GM19438 (cell line): ENCODE data around the gene MYBBP1A.
"Not testable (repeated sequence)": the region's sequence is repeated elsewhere in the genome, so short reads cannot be mapped to it uniquely, and the experiment has no call there.

ENCODE experiments used
- ATAC-seq: cut with Tn5 transposase; IDR thresholded peaks from one replicate; pipeline ENCODE4 v1.9.1; 2021; ENCODE audit warnings: low read depth; ENCODE audit not compliant: unreplicated experiment

MYBBP1A gene

DNA sequence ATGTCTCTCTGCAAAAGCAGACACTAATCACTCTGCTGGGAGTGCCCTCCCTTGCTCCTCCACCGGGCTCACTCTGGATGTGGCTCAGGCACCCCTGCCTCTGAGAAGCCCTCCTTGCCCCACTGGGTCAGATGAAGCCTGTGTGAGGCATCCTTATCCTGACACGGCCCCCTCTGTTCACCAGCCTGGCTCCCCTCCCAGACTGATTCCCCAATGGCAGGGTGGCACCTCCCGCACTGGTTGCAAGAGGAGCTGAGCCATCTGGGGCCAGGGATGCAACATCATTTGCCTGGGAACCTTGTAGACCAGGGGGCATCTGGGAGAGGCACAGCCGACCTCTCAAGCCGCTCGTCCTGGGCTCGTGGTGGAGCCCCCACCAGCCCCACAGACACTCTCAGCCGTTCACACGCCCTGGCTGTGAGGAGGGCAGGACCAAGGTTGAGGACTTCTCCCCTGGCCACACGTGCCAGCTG lies 35.8 kb upstream of the MYBBP1A start:
- no peak for ATAC-seq

DNA sequence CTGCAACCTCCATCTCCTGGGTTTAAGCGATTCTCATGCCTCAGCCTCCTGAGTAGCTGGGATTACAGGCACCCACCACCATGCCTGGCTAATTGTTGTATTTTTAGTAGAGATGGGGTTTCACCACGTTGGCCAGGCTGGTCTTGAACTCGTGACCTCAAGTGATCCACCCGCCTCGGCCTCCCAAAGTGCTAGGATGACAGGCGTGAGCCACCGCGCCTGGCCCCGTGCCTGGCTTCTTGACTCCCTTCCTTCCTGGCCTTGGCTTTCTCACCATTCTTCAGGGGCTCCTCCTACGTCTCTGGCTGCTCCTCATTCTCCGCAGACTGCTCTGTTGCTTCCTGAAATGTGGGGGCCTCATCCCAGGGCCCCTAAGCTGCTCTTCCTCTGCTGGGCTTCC lies 34.9 kb upstream of the MYBBP1A start:
- not testable (repeated sequence) for ATAC-seq

DNA sequence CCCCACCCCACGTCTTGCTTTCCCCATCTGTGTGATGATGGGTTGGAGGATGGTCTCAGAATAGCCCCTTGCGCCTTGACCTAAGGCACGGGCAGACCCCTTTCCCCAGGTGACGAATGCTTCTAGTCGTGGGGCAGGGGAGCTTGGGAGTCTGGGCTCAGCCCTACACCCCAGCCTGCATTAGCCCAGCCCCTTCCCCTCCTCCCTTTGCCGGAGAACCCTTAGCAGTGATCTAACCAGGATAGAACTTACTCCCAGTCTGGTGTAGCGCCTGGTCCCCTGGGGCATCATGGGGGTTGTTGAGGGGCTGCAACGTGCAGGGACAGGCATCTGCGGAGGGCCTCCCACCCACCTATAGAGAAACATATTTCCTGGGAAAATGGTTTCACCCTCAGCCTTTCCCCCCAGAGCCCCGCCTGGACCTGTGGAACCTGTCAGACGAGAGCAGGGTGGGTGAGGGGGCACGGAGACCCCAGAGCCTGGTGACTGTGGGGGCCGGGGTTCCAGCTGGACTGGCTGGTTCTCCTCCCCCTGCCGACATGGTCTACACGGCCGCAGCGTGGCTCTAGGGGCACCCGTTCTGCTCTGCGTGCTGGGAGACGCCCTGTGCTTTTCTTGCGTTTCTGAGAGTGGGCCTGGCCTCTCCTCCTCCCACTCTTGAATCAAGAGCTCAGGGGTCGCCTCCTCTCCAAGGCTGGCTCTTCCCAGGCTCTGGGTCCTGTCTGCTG lies 33.9 kb upstream of the MYBBP1A start:
- no peak for ATAC-seq

DNA sequence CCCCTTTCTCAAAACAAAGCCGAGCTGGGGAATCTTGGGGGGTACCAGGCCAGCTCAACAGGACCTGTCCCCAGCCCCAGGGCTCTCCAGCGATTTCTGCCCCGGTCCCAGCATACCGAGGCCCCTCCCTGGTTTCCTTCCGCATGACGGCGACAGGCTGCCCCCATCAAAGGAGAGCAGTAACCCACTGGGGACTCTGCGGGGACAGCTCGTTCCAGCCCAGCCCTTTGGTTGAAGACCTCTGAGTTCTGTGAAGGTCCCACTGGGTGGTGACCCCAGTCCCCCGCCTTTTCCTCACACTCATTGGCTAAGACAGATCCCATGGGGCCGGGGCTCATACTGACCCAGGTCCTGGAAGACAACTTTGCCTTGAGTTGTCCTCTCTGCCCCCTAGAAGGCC lies 33.2 kb upstream of the MYBBP1A start:
- ATAC-seq, result no peak

DNA sequence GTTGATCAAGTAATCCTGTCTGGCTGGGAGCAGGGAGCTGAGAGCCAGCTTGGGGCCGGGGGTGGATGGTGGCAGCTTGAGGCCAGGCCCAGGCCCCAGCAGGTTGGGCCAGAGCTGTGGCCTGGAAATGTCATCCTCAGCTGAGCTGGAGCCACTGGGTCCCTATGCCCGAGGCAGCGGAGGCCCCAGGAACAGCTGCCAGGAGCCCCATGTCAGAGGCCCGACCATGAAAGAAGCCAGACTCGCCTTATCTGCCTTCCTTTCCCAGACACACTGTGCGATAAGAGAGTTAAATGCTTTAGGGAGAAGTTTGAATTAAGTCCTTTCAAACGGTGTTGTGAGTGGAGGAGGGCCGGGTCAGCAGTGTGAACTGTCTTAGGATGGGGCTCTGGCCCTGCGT lies 32.6 kb upstream of the MYBBP1A start:
- ATAC-seq, result no peak

DNA sequence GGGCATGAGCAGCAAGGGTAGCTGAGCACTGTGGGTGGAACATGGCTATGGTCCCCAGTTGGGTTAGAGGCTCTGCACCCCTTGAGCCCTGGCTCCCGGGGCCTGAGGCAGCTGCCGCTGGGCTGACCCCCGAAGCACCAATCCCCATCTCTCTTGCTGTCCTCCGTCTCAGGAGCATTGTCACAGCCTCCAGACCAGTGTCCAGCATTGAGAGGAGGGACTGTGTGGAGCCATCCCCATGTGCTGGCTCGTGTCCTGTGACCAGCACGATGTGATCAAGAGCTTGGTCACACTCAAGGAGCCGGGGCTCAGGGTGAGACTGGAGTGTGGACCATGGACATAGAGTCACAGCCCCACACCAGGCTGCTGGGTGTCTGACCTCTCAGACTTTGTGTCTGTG lies 32.0 kb upstream of the MYBBP1A start:
- ATAC-seq, result no peak

DNA sequence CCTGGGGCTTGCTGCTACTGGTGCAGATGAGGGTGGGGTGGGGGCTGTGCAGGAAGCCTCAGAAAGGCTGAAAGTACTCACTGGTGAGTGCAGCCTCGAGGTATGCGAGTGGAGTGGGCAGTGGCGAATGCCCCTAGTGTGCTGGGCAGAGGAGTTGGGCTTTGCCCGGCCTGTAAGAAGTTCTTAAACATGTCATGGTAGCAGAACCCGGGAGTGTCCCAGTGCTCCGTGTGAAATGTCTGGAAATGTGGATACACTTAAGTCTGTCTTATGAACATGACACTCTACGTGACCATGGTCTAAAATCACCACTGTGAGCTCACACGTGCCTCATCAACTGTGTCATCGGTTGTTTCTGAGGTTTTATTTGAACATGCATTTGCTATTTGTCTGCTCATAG lies 30.9 kb upstream of the MYBBP1A start:
- ATAC-seq, result no peak

DNA sequence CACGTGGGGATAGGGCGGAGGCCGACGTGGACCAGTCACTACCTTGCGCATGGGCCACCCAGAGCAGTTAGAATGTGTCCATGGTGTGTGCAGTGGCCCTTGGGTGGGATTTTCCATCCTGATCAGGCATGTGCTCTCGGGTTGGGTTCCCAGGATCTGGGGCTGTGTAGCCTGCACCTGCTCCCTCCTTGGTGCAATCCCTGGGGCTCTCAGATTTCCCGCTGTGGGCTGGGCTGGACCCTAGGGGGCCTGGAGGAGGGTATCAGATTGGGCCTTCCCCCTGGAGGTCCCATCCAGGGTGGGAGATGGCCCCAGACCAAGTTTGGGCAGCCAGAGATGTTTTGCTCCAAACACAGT lies 30.4 kb upstream of the MYBBP1A start:
- no peak for ATAC-seq

DNA sequence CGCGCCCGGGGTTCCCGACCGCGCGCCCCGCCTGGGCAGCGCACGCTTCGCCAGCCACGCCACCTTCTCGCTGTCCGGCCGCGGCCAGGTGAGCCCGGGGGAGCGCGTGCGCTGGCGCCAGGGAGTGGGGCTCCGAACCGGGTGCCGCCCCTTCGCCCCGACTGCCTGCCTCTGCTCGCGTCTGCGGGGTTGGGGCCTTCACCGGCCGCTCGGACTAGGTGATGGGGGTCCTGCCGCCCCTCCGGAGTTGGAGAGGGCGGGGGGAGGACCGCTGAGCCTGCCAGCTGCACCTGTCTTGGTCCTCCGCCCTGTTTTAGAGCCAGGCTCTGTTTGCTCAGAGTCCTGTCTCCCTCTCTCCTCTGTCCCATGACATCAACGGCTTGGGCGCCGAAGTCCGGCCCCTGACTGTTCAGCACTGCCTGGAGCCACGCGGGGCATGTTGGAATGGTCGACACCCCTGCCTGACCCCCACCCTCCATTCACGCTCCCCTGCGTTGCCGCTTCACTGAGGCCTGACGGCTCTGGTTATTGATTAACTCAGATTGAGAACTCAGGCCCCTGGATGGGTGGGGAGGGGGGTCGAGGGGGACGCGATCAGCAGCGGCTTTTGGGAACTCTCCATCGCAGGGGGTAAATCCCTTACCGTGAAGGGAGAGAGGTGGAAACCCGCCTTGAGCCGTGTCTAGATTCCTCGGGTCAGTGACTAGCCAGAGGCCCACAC lies 29.9 kb upstream of the MYBBP1A start:
- no peak for ATAC-seq

DNA sequence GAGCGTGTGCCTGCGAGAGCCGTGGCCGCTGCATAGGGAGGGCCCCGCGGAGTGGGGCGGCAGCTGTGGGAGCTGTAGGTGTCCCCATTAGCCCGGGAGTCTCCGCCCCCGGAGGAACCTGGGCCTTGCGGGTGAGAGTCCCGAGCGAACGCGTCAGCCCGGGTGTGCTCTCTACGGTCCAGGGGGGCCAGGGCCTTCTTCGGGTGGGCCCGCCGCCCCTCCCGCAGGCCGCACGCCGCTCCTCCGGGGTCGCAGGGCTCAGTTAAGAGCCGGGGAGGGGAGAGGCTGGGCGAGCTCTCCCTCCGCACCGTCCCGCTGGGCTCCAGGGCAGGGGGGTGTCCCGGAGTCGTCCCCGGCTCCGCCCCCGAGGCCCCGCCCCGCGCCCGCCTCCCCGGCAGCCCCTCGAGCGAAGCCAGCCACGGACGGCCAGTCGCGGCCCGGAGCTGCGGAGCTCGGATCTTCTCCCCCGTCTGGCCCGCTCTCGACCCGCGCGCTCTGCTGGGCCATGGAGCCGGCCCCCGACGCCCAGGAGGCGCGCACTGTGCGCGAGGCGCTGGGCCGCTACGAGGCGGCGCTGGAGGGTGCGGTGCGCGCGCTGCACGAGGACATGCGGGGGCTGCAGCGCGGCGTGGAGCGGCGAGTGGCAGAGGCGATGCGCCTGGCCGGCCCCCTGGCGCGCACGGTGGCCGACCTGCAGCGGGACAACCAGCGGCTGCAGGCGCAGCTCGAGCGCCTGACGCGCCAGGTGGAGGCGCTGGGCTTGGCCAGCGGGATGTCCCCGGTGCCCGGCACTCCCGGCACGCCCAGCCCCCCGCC lies 29.1 kb upstream of the MYBBP1A start, which contains the start of gene SMTNL2:
Gene SMTNL2 (plus strand): TSS at position 429 of the 816 bp plus-strand sequence. CDS start 77 bp downstream, at position 506.
- ATAC-seq, result no peak

DNA sequence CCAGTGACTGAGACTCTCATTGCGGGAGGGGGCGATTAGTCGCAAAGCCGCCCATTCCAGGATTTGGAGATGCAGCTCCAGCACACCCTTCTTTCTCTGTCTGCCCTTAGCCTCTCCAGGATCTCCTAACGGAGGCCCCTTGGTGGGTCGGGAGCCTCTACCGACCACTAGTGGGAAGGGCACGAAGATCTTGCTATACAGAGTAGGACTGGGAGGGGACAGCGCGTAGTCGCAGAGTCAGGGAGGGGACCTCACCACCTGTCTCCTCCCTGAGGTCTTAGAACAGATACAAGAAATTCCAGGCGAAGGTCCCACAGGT lies 28.6 kb upstream of the MYBBP1A start:
- no peak for ATAC-seq

DNA sequence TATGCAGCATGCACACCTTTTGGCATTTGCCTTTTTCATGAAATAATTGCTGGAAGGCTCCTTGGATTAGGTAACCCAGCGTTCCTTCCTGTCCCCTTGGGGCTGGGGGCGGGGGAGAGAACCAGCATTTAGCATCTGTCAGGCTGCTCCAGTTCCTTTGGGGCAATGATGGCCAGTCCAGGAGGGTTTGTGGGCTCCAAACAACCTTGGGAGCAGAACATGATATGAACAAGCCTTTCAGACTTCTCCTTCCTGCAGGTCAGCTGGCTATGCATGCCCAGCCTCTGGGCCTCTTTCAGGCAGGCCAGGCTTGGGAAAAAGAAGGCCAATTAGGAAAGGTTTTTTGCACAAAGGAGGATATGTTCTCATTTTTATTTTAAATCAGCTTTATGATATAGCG lies 28.0 kb upstream of the MYBBP1A start:
- no peak for ATAC-seq

DNA sequence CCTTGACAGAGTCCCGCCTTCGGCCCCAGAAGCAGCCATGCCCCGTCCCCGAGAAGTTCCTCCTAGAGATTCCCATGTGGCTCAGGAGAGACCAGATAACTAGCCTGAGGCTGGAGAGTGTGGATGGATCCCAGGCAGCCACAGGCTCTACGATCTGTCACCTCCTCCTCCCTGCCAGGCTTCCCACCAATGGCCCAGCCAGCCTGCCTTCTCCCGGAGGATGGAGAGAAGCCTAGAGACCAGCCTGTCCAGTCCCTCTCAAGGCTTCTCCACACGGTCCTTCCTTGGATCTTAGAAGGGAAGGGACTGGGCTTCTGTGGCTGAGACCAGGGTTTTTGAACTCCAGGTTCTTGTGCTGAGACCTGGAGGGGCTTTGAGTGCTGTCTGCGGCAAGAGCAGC lies 27.5 kb upstream of the MYBBP1A start:
- no peak for ATAC-seq

DNA sequence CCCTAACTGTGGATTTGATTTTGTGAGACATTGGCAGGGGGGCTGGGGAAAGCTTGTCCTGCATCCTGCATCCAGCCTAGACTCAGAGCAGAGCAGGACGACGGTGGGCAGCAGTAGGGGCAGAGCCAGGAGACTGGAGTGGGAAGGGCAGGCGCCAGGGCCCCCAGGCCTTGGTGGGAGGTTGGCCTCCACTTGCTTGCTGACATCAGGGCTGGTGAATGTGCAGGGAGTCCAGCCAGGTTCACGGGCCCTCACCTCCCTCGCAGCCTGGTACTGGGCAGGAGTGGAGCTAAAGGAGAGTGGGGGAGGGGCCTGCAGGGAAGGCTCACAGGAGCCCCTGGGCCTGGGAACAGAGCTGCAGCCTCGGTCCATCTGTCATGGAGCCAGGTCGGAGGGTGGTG lies 26.9 kb upstream of the MYBBP1A start:
- ATAC-seq, result no peak

DNA sequence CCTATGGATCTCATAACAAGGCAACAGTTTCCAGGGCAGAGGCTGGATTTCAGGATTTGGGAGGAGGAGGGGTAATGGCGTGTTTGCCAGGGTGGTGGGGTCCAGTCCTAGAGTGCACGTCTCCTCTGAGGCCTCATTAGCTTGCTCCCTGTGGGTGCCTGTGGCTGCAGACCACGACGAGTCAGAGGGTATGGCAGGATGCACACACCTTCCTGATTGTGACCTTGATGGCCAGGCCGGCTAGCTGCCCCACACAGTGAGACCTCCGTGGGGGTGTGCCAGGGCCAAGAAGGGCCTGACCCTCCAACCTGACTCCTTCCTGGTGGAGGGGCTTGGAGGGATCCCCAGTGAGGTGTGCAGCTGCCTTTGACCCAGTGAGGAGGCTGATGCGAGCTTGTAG lies 25.1 kb upstream of the MYBBP1A start:
- no peak for ATAC-seq

DNA sequence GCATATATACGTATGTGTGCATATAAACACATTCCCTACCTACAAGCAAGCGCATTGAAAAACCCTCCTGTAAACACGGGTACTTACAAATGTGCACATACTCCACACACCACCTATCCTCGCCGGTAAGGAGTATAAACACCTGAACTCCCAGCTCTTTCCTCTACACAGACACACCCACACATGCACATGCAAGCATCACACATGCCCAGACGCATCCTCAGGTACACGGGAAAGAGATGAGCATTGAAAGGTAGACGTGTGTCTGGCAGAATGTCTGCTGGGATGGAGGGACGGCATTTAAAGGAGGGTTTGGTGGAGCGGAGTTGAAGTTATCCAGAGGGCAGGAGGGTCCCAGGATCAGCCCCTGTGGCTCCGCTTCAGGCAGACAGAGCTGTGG lies 24.5 kb upstream of the MYBBP1A start:
- ATAC-seq, result no peak

DNA sequence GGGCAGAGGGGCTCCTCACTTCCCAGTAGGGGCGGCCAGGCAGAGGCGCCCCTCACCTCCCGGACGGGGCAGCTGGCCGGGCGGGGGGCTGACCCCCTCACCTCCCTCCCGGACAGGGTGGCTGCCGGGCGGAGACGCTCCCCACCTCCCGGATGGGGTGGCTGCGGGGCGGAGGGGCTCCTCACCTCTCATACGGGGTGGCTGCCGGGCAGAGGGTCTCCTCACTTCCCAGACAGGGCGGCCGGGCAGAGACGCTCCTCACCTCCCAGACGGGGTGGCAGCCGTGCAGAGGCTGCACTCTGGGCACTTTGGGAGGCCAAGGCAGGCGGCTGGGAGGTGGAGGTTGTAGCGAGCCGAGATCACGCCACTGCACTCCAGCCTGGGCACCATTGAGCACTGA lies 23.2 kb upstream of the MYBBP1A start:
- ATAC-seq, result not testable (repeated sequence)

DNA sequence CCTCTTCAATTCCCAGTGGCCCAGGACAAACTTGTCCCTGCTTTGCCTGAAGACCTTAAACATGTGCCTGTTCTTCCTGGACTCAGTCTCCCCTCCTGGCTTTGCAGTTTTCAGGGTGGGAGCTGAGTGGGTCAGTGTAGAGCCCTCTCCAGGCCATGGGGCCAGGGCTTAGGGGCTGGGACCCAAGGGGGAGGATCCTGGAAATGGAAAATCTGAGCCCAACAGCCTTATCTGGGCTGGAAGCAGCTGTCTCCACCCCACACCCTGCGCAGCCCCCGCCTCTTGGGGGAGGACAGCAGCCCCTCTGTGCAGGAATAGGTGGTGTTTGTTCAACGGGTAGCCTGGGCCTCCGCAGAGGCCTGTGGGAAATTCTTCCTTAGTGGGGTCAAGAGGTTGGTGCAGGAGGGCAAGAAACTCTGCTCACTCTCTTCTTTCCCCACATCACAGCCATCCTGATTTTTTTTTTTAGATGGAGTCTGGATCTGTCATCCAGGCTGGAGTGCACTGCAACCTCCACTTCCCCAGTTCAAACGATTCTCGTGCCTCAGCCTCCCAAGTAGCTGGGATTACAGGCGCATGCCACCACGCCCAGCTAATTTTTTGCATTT lies 22.3 kb upstream of the MYBBP1A start:
- ATAC-seq, result no peak

DNA sequence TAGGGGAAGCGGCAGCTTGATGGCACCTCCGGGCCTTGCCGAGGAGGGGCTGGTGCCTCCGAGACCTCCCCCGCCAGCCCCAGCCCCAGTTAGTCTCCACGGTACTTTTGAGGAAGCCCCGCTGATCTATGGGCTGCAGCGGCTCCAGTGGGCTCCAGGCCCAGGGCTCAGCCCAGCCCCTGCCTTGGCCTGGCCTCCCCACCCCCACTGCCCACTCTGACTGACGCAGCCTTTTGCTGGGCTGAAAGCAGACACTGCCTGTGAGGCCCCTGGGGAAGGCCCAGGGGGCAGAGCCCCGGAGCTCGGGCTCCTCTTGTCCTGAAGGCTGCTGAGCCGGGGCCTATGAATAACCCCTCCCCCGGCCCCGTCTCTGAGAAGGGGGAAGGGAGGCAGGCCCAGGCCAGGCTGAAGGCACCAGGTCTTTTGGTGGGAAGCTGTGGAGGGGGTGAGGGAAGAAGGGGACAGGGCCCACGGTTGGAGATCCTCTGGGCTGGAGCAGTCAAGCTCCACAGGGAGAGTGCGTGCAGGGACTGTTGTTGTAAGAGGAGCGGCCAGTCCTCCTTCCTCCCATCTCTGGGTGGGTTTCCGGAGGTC lies 21.6 kb upstream of the MYBBP1A start:
- no peak for ATAC-seq

DNA sequence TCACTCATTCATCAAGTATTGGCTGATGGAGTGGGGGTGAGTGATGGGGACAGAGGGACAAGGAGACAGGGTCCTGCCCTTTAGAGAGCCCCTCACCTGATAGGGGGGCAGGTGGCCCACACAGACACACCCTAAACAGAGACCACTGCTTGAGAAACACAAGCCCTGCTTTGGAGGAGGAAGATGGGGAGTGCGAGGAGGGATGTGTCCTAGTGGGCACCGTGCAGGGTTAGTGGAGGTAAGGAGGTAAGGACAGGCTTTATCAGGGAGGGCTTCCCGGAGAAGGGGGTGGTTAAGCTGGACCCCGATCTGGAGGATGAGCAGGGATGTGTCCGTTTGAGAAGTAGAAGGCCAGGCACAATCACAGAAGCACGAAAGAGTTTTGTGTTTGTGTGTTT lies 21.0 kb upstream of the MYBBP1A start:
- no peak for ATAC-seq
